ES-I3 (cell line): Measurements from ENCODE around the gene SPATA32.

Source experiments
- H3K36me3 ChIP-seq: 2 replicates; pipeline ENCODE4 v1.6.1; 2013; ENCODE audit warnings: mild to moderate bottlenecking, low read length, control low read depth, moderate library complexity; ENCODE audit not compliant: insufficient read depth
- H3K4me1 ChIP-seq: 2 replicates; pipeline ENCODE4 v1.6.1; 2013; ENCODE audit warnings: mild to moderate bottlenecking, control low read depth, low read length; ENCODE audit not compliant: insufficient read depth
- H3K9ac ChIP-seq: 2 replicates; pipeline ENCODE4 v1.6.1; 2013; ENCODE audit warnings: low read depth, mild to moderate bottlenecking, low read length, moderate library complexity
- H3K9me3 ChIP-seq: 2 replicates; pipeline ENCODE4 v1.6.1; 2013; ENCODE audit warnings: mild to moderate bottlenecking, low read length, moderate library complexity; ENCODE audit not compliant: control insufficient read depth, insufficient read depth

SPATA32 gene

DNA sequence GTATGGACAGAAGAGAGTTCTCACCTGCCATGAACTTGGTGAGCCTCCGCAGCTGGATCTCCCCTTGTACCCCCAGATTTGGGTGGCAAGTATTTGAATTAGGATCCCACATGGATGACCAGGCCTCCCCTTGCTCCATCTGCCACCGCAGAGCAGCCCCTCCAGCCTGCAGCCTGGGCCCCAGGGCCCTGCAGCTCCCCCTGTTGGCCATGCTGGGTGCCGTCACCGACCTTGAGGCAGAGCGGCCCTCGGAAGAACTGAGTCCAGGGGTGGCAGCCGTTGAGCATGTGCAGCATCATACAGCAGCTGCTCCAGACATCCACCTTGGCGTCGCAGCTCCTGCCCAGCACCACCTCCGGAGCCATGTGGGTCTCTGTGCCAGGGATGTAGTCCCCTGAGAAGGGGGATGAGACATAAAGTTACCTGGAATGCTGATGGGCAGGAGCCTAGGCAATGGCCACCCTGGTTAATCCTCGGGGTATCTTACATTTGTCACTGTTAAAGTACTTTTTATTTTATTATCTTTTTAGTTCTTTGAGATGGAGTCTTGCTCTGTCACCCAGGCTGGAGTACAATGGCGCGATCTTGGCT lies 9.0 kb upstream of the SPATA32 start:
- Histone ChIP-seq H3K9ac (no peak overlapping the region), H3K4me1 (no peaks in the 10 kb centered on the region), H3K9me3 (no peaks in the 10 kb centered on the region), H3K36me3 (peaks cover 32% of the 10 kb centered on the region)

DNA sequence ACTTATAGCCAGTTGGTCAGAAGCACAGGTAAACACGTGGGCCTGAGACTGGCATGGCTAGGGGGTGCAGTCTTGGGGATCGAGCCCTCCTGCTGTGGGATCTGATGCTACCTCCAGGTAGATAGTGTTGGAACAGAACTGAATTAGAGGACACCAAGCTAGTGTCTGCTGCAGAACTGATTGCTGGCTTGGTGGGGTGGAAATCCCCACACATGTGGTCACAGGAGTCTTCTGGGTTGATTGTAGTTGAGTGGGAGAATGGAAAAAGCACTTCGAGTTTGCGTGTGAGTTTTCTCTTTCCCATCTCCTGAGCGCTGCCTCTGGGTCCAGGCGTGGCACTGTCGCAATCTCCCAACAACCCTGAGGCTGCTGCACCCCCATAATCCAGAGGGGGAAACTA lies 8.0 kb upstream of the SPATA32 start:
- Histone ChIP-seq H3K9ac (no peak overlapping the region), H3K36me3 (peaks cover 35% of the 10 kb centered on the region), H3K9me3 (no peaks in the 10 kb centered on the region), H3K4me1 (no peaks in the 10 kb centered on the region)

DNA sequence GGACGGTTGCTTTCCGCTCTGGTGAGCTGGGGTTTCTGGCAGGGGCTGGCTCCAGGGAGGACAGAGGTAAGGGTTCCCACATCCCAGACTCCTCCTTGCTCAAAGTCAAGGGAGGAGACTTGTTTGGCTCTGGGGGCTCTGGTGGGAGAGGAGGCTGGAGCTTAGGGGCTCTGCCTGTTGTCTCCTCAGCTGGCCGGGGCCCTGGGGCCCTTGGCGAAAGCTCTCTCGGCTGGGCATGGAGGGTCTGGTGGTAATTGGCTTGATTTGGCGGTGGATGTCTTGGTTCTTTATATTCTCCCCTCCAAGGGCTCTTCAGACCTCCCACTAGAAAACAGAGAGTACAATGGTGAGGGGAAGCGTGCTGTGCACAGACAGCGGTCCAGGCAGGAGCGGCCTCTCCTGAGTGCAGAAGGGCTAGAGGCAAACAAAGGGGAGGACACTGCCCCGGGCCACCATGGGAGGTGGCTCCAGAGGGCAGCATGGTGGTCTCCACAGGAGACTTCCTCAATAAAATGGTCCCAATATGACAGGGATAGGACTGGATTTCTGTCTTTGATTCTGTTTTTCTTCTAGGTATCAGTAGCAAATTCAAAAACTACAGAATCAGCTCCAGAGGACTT lies 5.7 kb upstream of the SPATA32 start:
- no peak overlapping the region for H3K9ac ChIP-seq
- peaks cover 35% of the 10 kb centered on the region for H3K36me3 ChIP-seq
- H3K9me3 ChIP-seq = no peaks in the 10 kb centered on the region
- H3K4me1 ChIP-seq = 0 out of 2 replicates have a peak, but pooled peaks cover 9% of the 10 kb centered on the region

DNA sequence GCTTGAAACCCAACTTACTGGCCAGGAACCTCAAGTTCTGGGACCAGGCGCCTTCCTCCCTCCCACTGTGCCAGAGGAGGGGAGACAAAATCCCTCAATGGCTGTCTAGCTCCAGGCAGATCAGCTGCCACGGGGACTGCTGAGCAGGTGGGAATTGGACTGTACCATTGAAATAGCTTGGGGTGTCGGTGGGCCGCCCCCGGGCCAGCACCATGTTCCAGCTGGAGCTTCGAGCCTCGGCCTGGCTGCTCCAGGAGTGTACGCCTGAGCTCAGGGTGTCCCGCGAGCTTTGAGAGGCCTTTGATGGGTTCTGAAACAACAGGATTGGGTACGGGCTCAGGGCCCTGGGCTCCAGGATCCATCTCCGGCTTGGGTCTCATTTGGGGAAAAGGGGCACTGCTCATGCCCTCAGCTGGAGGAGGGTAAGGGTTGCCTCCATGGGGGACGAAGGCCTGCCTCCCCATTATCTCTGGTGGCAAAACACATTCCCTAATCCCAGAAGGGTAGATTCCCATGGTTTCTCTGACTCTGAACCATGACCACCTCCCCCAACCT lies 4.6 kb upstream of the SPATA32 start:
- peaks cover 32% of the 10 kb centered on the region for H3K36me3 ChIP-seq
- no peaks in the 10 kb centered on the region for H3K9me3 ChIP-seq
- no peak overlapping the region for H3K9ac ChIP-seq
- peaks cover 11% of the 10 kb centered on the region; the same call in 1 of the 2 replicates for H3K4me1 ChIP-seq

DNA sequence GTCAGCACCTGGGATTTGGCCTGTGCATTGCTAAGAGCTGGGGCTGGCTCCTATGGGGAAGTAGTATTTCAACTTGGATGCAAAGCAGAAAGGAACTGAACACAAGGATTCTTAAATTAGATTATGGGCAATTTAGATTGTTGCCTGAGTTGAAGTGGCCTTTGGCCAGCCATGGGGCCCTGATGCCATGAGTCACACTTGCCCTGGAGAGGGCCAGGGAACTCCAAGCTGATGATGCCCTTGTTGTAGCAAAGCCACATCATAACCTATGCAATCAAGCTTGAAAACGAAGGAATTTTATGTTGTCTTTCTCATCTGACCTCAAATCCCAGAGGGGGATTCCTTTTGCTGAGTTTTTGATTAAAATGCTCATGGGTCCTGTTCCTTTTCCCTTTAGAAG lies 3.9 kb upstream of the SPATA32 start:
- H3K36me3 ChIP-seq = peaks cover 32% of the 10 kb centered on the region
- H3K9me3 ChIP-seq = no peaks in the 10 kb centered on the region
- H3K9ac ChIP-seq = no peak overlapping the region

DNA sequence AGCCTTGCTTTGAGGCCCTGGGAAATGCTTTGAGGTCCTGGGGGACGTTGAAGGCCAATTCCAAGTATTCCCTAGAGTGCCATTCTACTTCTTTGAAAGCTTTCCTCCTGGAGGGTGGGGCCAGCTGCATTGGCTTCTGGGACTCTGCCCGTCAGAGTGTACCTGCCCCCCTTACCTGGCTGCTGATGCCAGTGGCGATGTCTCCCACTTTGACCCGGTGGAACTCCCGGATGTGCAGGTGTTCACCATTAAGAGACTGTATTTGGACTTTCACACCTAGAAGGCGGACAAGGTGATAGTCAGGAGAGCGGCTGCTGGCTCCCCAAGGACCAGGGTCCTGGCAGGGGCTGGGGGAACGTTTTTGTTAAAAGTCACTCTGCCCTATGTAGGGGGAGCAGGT lies 3.1 kb upstream of the SPATA32 start:
- Histone ChIP-seq H3K9me3 (no peaks in the 10 kb centered on the region), H3K4me1 (peaks cover 13% of the 10 kb centered on the region; the same call in 1 of the 2 replicates), H3K36me3 (peaks cover 29% of the 10 kb centered on the region), H3K9ac (no peak overlapping the region)

More for the DNA sequence above, 3.9 kb upstream of the SPATA32 start:
- H3K4me1 ChIP-seq = peaks cover 13% of the 10 kb centered on the region; the same call in 1 of the 2 replicates

DNA sequence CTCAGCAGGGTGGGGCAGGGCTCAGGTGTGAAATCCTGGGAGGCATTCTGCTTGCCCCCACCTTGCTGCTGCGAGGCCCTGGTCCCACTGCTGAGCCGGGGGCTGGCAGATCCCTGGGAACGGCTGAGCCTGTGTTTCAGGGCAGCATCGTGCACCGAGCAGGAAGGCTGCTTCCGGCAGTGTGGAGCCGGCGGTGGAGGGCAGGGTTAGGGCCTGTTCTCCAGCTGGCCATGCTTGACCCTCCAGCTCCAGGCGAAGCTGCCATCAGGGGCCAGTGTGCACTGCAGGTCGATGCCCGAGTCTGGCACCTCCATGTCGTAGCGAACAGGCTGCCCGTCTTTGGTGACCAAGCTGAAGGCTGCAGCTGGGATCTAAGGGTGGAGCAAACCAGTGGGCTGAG lies 2.5 kb upstream of the SPATA32 start:
- H3K9ac ChIP-seq = no peak overlapping the region
- H3K36me3 ChIP-seq = peaks cover 23% of the 10 kb centered on the region
- H3K4me1 ChIP-seq = peaks cover 13% of the 10 kb centered on the region; the same call in 1 of the 2 replicates
- H3K9me3 ChIP-seq = no peaks in the 10 kb centered on the region

DNA sequence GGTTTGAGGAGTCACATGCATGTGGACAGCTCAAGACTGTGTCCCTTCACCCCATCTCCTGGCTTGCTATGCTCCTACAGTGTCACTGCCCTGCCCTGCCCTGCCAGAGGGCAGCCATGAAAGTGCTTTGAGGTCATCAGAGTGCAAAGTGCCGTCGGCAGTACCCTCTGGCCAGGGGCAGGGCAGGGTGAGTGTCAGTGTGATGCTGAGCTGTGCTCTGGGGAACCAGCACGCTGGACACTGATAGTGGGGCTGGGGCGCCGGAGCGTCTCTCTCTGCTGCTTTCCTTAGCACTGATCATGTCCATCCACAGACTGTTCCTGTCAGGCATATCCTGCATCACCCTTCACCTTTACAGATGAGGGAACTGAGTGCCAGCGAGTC lies 1.6 kb upstream of the SPATA32 start:
- peaks cover 15% of the 10 kb centered on the region for H3K36me3 ChIP-seq
- no peak overlapping the region for H3K9ac ChIP-seq
- peaks cover 13% of the 10 kb centered on the region; the same call in 1 of the 2 replicates for H3K4me1 ChIP-seq

DNA sequence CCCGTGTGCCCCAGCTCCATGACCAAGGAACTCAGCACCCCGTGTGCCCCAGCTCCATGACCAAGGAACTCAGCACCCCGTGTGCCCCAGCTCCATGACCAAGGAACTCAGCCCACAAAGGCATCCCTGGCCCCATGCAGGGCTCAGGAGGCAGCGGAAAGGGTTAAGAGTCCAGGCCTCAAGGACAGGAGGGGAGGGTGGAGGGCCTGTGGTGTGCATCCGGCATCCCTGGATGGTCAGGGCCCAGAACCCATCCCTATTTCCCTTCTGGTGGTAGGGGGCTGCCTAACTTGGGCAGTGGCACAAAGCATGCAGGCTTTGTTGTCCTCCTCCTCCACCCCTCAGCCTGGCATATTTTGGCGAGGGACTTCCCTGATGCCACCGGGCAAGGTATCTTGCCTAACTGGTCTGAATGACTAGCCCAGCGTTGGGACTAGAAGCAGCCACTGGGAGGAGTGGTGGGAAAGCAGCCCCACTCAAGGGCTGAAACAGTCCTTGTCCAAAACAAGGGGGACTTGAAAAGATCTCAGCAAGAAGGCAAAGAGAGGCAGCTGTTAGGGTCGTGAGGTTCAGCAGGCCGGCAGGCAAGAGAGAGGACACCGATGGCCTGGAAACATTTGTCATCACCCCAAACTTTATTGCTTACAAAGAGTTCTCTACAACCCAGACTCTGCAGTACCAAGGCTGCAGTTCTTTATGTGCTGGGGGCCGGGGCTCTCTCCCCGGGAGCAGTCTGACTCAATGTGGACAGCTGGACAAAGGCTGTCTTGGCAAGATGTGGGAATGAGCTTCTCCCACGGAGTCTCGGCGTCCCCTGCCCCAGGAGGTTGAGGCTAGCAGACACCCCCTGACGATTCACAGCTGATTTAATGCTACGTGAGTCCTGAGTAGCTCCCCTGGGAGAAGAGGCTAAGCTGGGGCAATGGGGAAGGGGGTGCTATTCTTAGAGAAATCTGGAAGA lies 902 bp upstream of the SPATA32 start:
- Histone ChIP-seq H3K4me1 (peaks cover 13% of the 10 kb centered on the region; the same call in 1 of the 2 replicates), H3K9me3 (no peaks in the 10 kb centered on the region), H3K9ac (peak overlapping the region; percentile 46), H3K36me3 (peaks cover 9% of the 10 kb centered on the region)

More for the DNA sequence above, 1.6 kb upstream of the SPATA32 start:
- H3K9me3 ChIP-seq = no peaks in the 10 kb centered on the region

DNA sequence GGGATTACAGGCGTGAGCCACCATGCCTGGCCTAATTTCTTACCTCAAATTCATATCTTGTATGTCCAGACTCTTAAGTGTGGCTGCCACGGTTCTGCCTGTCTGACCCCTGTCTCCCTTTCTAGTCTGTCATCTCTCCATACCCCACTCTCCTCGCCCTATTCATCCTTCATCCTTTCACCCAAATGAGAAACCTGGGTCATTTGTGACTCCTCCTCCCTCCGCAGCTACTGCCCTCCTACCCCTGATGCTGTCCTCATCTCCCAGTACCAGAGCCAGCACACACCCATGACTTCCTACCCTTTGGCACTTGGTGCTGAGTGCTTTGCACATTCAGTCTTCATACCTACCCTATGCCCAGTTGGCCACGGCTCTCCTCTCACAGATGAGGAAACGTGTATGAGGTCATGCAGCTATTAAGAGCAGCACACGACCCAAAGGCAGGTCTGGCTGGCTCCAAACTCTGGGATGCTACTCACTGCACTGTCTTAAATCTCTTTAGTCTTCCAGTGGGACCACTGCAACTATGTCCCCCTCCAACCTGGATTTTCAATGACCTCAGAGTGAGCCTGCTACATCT lies 1.6 kb downstream of the SPATA32 start:
- H3K36me3 ChIP-seq = no peaks in the 10 kb centered on the region; the same call in 1 of the 2 replicates

DNA sequence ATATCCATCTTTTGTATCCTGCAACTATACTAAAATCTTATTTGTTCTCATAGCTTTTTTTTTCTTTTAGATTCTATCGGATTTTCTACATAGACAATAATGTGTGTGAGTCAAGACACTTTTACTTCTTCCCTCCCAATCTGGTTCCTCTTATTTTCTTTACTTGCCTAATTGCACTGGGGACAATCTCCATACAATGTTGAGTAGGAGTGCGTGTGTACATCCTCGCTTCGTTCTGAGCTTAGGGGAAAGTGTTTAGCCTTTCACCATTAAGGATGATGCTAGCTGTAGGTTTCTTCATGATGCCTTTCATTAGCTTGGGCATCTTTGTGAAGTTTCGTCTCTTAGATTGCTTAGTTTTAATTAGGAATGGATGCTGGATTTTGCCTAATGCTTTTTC lies 2.9 kb downstream of the SPATA32 start:
- H3K9me3 ChIP-seq = no peaks in the 10 kb centered on the region
- peaks cover 18% of the 10 kb centered on the region for H3K4me1 ChIP-seq
- H3K9ac ChIP-seq = no peak overlapping the region
- H3K36me3 ChIP-seq = no peaks in the 10 kb centered on the region; the same call in 1 of the 2 replicates

More for the DNA sequence above, 1.6 kb downstream of the SPATA32 start:
- Histone ChIP-seq H3K9ac (no peak overlapping the region), H3K4me1 (peaks cover 18% of the 10 kb centered on the region), H3K9me3 (no peaks in the 10 kb centered on the region)

DNA sequence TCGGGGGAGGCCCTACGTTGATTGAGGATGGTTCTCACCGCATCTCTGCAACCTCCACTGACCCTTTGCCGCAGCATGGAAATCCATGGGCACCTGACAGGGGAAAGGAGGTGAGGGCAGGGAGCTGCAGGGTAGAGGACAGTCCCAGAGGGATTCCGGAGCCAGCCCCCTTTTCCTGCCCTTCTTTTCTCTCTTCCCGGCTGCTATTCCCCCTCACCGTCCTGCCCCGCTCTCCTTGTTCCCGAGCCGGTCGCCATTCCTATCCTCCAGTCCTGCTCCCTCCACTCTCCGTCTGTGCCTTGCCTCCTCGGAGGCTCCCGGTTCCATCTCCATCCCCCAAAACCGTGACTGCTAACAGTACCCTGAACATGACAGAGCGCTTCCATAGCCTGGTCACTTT lies 4.8 kb downstream of the SPATA32 start:
- no peaks in the 10 kb centered on the region for H3K36me3 ChIP-seq
- H3K9me3 ChIP-seq = no peaks in the 10 kb centered on the region
- peaks cover 8% of the 10 kb centered on the region for H3K4me1 ChIP-seq
- H3K9ac ChIP-seq = no peak overlapping the region; the same call in 1 of the 2 replicates

DNA sequence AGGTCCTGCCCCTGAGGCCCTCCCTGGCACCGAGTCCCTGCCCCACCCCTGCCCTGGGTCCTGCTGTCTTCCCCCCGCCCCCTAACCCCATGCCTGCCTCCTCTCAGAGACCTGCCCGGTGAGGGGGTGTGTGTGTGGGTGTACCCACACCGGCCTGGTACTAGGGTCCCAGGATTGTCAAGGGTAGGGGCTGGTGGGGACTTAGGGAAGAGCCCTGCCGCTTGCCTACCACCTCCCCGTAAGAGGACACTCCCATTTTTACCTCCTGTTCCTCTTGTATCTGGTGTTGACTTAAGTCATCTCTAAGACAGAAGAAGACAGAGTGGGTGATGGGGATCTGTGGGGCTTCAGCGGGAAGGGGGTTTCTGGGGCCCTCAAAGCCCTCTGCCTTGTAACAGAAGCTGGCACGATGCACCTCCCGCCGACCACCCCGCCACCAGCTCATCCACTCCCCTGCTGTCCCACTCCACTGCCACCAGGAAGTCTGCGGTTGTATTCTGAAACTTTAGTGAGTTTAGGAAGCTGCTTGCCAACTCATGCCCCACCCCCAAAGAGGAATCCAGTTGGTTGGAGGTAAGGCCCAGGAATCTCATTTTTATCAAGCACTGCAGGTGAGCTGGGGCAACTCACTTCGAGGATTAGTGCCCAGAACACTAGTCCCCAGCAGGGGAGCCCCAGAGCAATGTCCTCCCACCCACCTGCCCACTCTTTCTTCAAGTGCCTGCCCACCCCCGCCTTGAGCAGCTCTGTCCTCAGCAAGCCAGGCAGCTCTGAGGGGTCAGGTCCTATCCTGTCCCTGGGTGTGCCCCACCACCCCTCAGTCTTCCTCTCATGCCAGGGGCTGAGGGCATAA lies 5.6 kb downstream of the SPATA32 start:
- no peak overlapping the region; the same call in 1 of the 2 replicates for H3K9ac ChIP-seq
- no peaks in the 10 kb centered on the region for H3K36me3 ChIP-seq
- no peaks in the 10 kb centered on the region for H3K9me3 ChIP-seq
- H3K4me1 ChIP-seq = peaks cover 7% of the 10 kb centered on the region
